ENCODE data around the gene TMEM121. TPM values are rescaled to one million over a fixed set of nuclear protein-coding genes. Genes with fewer than 3 reads are reported as not detected.
A peak's percentile ranks its signal among the peaks of the same experiment; 100 is the strongest.
"Not testable (repeated sequence)": the region's sequence is repeated elsewhere in the genome, so short reads cannot be mapped to it uniquely, and the experiment has no call there.

The TMEM121 gene
- total RNA-seq, 4 donors from 2014 or later: 1.7 to 4.2 (median 2.7) TPM

DNA sequence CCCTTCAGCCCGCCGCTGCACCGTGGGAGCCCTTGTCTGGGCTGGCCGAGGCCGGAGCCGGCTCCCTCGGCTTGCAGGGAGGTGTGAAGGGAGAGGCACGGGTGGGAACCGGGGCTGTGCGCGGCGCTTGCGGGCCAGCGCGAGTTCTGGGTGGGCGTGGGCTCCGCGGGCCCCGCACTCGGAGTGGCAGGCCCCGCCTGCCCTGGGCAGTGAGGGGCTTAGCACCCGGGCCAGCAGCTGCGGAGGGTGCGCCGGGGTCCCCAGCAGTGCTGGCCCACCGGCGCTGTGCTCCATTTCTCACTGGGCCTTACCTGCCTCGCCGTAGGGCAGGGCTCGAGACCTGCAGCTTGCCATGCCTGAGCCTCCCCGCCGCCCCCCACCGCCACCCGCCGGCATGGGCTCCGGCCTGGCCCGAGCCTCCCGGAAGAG lies 21.4 kb downstream of the TMEM121 start:
- no peak for DNase-seq (ENCODE audit: low spot score in 2 of 2)
- no peak overlapping the region for H3K4me3 ChIP-seq
- TF ChIP-seq POLR2A (IDR thresholded peaks at IDR 0.05): no peak
- TF ChIP-seq POLR2AphosphoS5 (IDR thresholded peaks at IDR 0.05): no peak
- no peak for TF ChIP-seq EP300 (IDR thresholded peaks at IDR 0.05)
- TF ChIP-seq, protein P1, sequence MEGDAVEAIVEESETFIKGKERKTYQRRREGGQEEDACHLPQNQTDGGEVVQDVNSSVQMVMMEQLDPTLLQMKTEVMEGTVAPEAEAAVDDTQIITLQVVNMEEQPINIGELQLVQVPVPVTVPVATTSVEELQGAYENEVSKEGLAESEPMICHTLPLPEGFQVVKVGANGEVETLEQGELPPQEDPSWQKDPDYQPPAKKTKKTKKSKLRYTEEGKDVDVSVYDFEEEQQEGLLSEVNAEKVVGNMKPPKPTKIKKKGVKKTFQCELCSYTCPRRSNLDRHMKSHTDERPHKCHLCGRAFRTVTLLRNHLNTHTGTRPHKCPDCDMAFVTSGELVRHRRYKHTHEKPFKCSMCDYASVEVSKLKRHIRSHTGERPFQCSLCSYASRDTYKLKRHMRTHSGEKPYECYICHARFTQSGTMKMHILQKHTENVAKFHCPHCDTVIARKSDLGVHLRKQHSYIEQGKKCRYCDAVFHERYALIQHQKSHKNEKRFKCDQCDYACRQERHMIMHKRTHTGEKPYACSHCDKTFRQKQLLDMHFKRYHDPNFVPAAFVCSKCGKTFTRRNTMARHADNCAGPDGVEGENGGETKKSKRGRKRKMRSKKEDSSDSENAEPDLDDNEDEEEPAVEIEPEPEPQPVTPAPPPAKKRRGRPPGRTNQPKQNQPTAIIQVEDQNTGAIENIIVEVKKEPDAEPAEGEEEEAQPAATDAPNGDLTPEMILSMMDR (IDR thresholded peaks at IDR 0.05): no peak
- WGBS: 97% methylated on average over 6 of the region's 38 CpGs
- peaks cover 5% of the 10 kb centered on the region for H3K9me3 ChIP-seq
- no peaks in the 10 kb centered on the region for H3K36me3 ChIP-seq
- no peaks in the 10 kb centered on the region for H3K27me3 ChIP-seq
- no peak overlapping the region for H3K27ac ChIP-seq
- H3K4me1 ChIP-seq: no peaks in the 10 kb centered on the region

DNA sequence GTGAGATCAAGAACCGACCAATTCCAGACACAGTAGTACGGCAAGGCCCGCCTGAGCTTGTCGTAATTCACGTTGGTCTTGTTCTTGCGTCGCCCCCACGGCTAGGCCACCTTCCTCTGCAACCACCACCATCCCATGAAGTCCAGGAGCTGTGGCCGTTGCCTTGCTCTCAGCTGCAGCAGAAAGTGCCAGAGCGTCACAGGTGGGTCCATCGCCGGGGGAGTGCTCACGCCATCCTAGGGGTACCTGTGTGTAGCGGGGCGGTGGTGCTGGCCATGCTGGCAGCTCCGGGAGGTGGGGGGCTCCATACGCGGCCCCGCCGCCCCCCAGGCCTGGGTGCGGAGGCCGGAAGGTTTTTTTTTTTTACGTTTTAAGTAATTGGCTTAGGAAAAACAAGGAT lies 23.1 kb downstream of the TMEM121 start:
- Histone ChIP-seq H3K4me1 (no peaks in the 10 kb centered on the region), H3K36me3 (no peaks in the 10 kb centered on the region), H3K27me3 (no peaks in the 10 kb centered on the region), H3K4me3 (no peak overlapping the region), H3K27ac (no peak overlapping the region), H3K9me3 (no peaks in the 10 kb centered on the region)
- no peak for TF ChIP-seq POLR2A (IDR thresholded peaks at IDR 0.05)
- no peak for TF ChIP-seq POLR2AphosphoS5 (IDR thresholded peaks at IDR 0.05)
- TF ChIP-seq, protein P1 (IDR thresholded peaks at IDR 0.05): no peak
- no peak for TF ChIP-seq EP300 (IDR thresholded peaks at IDR 0.05)
- 89% methylated on average over 23 of the region's 23 CpGs for WGBS
- DNase-seq (ENCODE audit: low spot score in 2 of 2): no peak

DNA sequence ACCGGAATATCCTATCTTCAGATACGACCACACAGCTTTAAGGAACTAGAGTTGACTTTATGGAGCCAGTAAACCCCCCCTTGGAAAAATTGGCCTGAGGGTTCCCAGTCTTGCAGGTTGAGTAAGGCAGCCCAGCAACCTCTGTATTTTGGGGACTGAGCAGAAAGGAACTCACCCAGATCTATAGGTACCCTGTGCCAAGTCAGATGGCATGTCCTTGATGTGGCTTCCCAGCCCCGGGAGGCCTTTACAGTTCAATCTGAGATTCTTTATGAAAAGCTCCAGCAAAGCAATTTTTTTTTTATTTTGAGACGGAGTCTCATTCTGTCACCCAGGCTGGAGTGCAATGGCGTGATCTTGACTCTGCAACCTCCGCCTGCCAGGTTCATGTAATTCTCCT lies 27.6 kb downstream of the TMEM121 start:
- 90% methylated on average over 6 of the region's 6 CpGs for WGBS
- H3K9me3 ChIP-seq: no peaks in the 10 kb centered on the region
- no peaks in the 10 kb centered on the region for H3K36me3 ChIP-seq
- H3K27ac ChIP-seq: no peak overlapping the region
- H3K27me3 ChIP-seq: no peaks in the 10 kb centered on the region
- no peaks in the 10 kb centered on the region for H3K4me1 ChIP-seq
- no peak overlapping the region for H3K4me3 ChIP-seq
- DNase-seq (ENCODE audit: low spot score in 2 of 2): peak in 1 of 2 donors; percentile 21
- TF ChIP-seq EP300 (IDR thresholded peaks at IDR 0.05): no peak
- TF ChIP-seq POLR2AphosphoS5 (IDR thresholded peaks at IDR 0.05): no peak
- no peak for TF ChIP-seq POLR2A (IDR thresholded peaks at IDR 0.05)
- TF ChIP-seq, protein P1 (IDR thresholded peaks at IDR 0.05): no peak

DNA sequence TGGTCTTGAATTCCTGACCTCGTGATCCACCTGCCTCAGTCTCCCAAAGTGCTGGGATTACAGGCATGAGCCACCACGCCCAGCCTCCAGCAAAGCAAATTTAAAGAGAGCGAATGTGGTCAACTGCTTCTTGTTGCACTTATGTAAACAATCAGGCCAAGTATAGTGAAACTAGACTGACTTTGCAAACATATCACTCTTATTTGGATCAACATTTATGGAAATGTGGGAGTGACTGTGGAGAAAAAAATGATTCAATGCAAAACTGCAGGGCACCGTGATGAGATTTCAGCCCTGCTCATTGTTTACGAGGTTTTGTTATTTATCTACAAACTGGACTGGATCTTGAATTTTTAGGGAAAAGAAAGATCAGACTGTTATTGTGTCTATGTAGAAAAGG lies 28.1 kb downstream of the TMEM121 start:
- Histone ChIP-seq H3K27ac (no peak overlapping the region), H3K4me3 (no peak overlapping the region), H3K36me3 (no peaks in the 10 kb centered on the region), H3K4me1 (peaks cover 2% of the 10 kb centered on the region), H3K27me3 (no peaks in the 10 kb centered on the region), H3K9me3 (no peaks in the 10 kb centered on the region)
- no peak for DNase-seq (ENCODE audit: low spot score in 2 of 2)
- 87% methylated on average over 5 of the region's 5 CpGs for WGBS
- TF ChIP-seq POLR2A (IDR thresholded peaks at IDR 0.05): no peak
- TF ChIP-seq EP300 (IDR thresholded peaks at IDR 0.05): no peak
- TF ChIP-seq, protein P1 (IDR thresholded peaks at IDR 0.05): no peak
- TF ChIP-seq POLR2AphosphoS5 (IDR thresholded peaks at IDR 0.05): no peak

DNA sequence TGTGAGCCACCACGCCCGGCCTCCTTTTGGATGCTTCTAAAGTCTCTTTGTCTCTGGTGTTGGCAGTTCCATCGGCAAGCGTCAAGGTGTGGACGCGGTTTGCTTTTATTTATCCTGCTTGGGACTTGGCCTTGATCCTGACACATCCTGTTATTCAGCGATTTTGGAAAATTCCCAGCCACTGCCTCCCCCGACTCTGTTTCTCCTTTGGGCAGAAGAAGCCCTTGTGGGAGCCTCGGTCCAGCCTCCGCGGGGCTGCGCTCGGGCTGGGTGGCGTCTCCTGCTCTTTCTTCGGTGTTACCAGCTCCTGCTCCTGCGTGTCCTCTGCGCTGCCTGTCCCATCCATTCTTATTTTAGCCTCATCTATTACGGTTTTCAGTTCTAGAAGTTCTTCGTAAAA lies 31.3 kb downstream of the TMEM121 start:
- not testable (repeated sequence) for H3K36me3 ChIP-seq, H3K4me3 ChIP-seq, H3K9me3 ChIP-seq, H3K4me1 ChIP-seq, H3K27ac ChIP-seq, H3K27me3 ChIP-seq
- DNase-seq (ENCODE audit: low spot score in 2 of 2): peak in 1 of 2 donors; percentile 63
- 79% methylated on average over 19 of the region's 19 CpGs for WGBS

DNA sequence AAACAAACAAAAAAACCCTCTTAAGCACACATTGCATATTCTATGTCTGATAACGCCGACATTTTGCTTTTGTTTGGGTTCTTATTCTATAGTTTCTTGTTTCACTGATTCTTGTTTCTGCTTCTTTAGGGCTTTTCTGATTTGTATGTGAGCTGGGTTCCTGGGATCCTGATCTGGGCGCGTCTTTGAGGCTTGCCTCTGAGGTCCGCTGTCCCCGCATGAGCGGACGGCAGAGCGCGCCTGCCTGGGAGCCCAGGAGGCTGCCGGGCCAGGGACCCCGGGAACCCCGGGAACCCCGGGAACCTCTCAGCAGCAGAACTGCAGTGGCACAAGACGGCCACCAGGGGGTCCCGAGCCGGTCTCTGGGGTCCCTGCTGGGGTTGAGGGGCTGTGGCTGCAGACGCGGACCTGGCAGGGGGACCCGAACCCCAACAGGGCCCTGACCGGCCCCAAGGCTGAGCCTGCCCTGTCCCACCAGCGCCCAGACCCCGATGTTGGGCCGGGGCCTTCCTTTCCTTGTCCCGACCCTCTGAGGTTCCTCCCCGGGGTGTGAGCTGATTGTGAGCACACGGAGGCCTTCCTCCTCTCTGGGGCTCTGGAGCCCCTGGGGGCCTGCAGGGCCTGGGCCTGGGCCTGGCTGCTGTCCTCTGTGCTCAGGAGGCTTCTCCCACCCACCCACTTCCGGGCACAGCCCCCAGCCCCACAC lies 32.2 kb downstream of the TMEM121 start:
- DNase-seq (ENCODE audit: low spot score in 2 of 2): peak in 1 of 2 donors; percentile 59
- not testable (repeated sequence) for H3K4me1 ChIP-seq, H3K27ac ChIP-seq, H3K27me3 ChIP-seq, H3K36me3 ChIP-seq, H3K9me3 ChIP-seq, H3K4me3 ChIP-seq
- 78% methylated on average over 11 of the region's 28 CpGs for WGBS
- TF ChIP-seq, protein P1 (IDR thresholded peaks at IDR 0.05): peak in 1 of 2 donors; percentile 42

DNA sequence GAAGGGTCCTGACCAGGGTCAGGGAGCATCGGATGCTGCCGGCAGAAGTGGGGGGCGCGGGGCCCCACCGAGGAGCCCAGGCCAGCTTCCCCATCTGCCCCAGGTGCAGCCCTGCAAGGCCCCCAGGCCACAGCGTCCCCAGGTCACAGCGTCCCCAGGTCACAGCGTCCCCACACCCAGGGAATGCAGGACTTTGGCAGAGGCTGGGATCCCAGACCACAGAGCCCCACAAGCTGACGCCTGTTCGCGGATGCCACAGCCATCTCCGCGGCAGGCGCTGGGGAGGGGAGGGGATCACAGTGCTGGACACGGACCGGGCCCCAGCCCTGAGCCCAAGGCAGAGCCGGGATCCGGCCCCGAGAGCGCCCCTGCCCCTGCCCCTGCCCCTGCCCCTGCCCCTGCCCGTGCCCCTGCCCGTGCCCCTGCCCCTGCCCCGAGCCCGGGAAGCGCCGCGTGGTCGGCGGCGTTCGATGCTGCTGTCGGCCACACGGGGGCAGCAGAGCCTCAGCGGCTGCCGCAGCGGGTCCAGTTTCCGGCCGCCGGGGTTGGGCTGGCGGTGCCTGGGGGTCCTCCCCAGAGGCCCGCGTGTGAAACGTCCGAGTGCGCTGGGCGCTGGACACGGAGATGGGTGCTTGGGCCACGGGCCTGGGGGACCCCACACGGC lies 33.1 kb downstream of the TMEM121 start:
- H3K4me1 ChIP-seq, H3K4me3 ChIP-seq, H3K27ac ChIP-seq, H3K36me3 ChIP-seq, H3K27me3 ChIP-seq, H3K9me3 ChIP-seq: not testable (repeated sequence)
- 20% methylated on average over 2 of the region's 49 CpGs for WGBS
- peak in 1 of 2 donors; percentile 57 for DNase-seq (ENCODE audit: low spot score in 2 of 2)

DNA sequence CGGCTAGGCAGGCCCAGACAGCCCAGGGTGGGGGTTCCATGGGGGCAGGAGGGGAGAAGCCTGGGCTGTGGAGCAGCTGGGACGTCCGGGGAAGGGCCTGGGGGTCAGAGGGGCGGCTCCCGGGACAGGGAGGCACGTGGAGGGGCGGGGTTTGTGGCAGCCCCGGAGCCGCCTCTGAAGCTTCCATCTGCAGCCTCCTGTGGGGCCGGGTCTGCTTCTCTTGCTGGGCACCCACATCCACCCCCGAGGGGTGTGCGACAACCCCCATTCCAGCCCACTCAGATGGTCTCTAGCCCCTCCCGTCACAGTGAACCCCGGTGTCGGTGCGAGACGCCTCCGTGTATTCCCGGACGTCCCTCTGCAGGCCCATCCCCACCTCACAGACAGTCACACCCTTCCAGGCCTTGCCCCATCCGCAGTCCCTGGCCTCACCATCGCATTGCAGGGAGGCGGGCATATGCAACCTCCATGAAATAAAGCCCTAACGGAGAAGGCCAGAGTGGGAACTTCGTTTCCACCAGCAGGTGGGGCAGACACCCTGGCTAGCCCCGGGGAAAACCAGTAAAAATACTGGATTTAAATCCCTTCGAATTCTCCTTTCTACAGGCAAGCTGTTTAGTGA lies 33.8 kb downstream of the TMEM121 start:
- not testable (repeated sequence) for H3K27me3 ChIP-seq, H3K36me3 ChIP-seq, H3K4me3 ChIP-seq, H3K27ac ChIP-seq, H3K9me3 ChIP-seq, H3K4me1 ChIP-seq
- no CpG with 5 or more reads among the region's 27 CpGs for WGBS
- peak in 1 of 2 donors; percentile 29 for DNase-seq (ENCODE audit: low spot score in 2 of 2)
